GM18951 (cell line): ENCODE measurements around the gene CAVIN2.

Experiments
- POLR2A ChIP-seq: IDR thresholded peaks from 4 replicates; pipeline ENCODE4 v1.6.1; 2011; ENCODE audit warnings: mild to moderate bottlenecking; ENCODE audit not compliant: insufficient read length, insufficient read depth; ENCODE audit errors: extremely low read depth
- in situ Hi-C: fragments of 300-500 bp; cut with MboI; formaldehyde crosslinking; loops from one replicate; pipeline ENCODE4 v1.12.0; 2022; ENCODE audit warnings: low sequenced_read_pairs, mixed read lengths, inconsistent platforms; ENCODE audit not compliant: unreplicated experiment

The CAVIN2 gene

GRCh38 chr2:191878548-191879279 is 31.8 kb upstream of the CAVIN2 start:
- in situ Hi-C loops: no loop called here

DNA sequence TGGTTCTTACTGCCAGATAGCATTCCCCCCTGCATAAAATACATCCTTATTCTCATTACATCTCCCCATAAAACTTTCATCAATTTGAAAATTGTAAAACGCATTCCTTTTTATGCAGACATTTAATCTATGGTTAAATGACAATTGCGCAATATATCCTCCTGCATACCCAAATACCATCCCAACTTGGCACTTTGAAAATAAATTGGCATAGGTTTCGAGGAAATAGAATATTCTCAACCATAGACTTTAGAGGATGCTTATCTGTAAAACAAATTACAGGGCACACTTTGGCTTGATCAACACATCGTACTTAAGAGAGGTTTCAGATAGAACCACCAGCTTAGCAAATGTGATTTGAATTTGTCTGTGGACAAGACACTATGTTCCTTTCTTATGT is 31.0 kb upstream of the CAVIN2 start:
- TF ChIP-seq POLR2A: no peak
- in situ Hi-C loops: no loop called here

More at GRCh38 chr2:191878548-191879279, 31.8 kb upstream of the CAVIN2 start:
- no peak for TF ChIP-seq POLR2A

GRCh38 chr2:191875859-191876258 is 29.0 kb upstream of the CAVIN2 start:
- TF ChIP-seq POLR2A: no peak
- in situ Hi-C loops: no loop called here

DNA sequence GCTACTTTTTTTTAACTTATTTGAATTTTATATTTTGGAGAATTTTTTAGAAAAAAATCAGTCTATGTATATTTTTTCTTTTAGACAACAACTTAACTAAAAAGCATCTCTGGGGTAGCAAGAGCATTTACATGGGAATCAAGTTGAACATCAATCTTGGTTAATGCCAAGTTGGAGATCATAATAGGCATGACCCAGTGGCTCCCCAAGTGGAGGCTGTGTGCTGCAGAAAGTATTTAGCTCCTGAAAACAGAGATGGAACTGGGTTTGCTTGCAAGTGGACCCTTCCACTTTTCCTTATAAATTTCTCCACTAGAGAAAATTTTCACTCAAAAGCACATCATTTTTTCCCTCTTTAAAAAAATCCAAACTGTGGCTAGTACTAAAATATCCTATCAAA is 23.9 kb upstream of the CAVIN2 start:
- in situ Hi-C loops: no loop called here
- no peak for TF ChIP-seq POLR2A

GRCh38 chr2:191869781-191870180 is 22.9 kb upstream of the CAVIN2 start:
- TF ChIP-seq POLR2A: no peak
- in situ Hi-C loops: no loop called here

DNA sequence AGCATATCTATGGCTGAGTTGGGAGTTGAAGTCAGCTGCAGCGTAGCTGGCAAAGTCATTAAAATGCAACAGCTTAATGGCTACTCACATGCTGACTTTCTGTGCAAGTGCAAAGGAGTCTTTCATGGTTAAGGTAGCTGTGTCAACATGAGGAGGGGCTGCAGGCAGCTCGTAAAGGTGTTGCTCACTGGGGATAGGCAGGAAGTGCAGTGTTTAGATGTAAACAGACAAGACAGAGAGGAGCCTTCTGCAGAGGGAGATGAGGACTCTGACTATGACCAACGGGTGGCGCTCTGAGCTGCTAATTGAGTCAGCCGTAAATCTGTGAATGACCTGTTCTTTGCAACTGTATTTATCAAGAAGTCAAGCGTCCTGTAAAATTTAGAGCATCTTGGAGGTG is 22.3 kb upstream of the CAVIN2 start:
- no peak for TF ChIP-seq POLR2A
- in situ Hi-C loops: no loop called here

- no peak for TF ChIP-seq POLR2A
- in situ Hi-C loops: no loop called here
Observed at GRCh38 chr2:191867507-191867847, 20.6 kb upstream of the CAVIN2 start.

DNA sequence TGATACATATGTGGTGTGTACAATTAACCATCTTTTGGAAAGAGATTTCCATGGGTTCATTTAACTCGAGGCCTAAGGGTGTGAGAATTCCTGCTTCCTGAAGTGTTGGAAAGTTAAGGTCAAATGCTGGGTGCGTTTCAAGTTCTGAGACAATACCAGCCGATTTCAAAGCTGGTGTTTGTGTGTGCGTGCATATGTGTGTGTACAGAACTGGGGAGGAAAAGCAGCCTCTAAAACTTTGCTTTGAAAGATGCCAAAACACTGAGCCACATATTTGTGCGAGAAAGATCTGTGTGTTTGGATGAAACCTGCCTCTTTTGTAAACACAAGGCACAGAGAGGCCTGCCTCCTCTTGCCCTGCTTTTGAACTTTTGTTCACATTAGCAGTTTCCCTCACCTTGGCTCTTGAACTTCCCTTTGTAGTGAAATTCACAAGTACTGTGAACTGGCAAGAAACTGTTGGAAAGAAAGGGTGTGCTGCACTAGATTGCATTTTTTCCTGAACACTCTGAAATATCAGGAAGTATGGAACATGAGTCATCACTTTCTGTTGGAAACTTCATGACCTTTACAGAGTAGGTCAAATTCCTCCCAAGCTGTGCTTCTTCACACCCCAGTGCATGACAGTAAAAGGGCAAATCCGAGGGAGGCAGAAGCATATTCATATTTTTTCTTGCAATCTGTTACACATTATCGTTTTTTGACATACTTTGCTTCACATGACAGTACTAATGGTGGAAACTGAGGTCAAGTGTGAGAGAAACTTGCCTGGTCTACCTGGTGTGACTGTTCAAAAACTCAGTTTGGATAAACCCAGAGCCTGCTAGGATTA is 20.0 kb upstream of the CAVIN2 start:
- in situ Hi-C loops: no loop called here
- no peak for TF ChIP-seq POLR2A

DNA sequence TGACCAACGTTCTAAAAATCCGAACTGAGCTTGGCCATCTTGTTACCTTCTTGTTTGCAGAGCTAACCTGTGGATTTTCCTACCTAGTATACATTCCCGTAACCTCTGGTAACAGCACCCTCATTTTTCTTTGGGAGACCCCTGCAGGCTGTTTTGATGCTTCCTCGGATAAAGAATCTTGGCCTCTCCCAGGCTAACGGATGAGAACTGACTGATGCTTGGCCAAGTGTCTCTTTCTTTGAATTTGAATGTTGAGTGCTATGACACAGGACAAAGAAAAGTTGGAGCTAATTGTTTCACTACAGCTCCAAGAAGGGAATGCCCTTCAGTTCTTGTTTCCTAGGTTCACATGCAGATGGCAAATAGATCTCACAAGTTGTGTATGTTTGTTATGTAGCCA is 19.3 kb upstream of the CAVIN2 start:
- in situ Hi-C loops: no loop called here
- no peak for TF ChIP-seq POLR2A

DNA sequence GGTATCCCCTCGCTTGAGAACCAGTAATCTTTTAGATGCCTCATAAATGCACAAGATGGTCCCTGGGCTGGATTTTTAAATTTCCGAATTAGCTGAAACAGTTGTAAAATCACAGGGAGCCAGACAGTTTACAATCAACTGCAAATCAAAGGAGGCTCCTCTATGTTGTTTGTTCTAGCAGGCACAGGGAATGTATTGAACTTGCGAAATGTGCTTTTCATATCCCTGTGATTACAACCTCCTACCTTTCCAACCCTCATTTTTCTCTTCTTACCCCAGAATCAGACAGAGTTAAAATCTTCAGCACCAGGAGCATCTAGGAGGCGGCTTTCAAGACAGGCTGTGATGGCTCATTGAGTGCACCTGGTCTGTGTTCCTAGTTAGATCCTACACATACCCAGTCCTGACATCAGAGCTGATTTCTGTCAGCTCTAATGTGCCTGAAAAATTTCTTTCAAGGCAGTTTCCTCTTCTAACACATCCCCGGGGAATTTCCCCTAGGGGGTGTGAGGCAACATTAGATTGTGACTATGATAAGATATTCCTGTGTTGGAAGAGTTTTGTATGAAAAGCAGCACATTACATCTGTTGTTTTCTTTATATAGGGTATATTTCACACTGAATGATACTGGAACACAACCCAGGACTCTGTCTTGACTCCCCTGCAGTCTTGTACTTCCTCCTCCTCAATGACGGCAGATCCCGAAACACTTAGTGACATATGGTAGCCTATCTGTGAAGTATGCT is 17.9 kb upstream of the CAVIN2 start:
- TF ChIP-seq POLR2A: no peak
- in situ Hi-C loops: no loop called here

GRCh38 chr2:191863988-191864387 is 17.1 kb upstream of the CAVIN2 start:
- no peak for TF ChIP-seq POLR2A
- in situ Hi-C loops: no loop called here

- in situ Hi-C loops: no loop called here
- no peak for TF ChIP-seq POLR2A
Observed at GRCh38 chr2:191862156-191862775, 15.4 kb upstream of the CAVIN2 start.
